ENCODE measurements around the gene ACSS3.
"Not testable (repeated sequence)": the region's sequence is repeated elsewhere in the genome, so short reads cannot be mapped to it uniquely, and the experiment has no call there.

Gene ACSS3

GRCh38 chr12:81077686-81078441 lies at the start of gene ACSS3:
TSS of gene ACSS3 (plus strand) at chr12:81078079. CDS start at chr12:81078121, 42 bp downstream.
- no peaks in the 10 kb centered on the region for H3K27me3 ChIP-seq (ENCODE audit: insufficient read depth, low read length)
- no peaks in the 10 kb centered on the region for H3K36me3 ChIP-seq (ENCODE audit: insufficient read depth, low read length)
- no peaks in the 10 kb centered on the region for H3K79me2 ChIP-seq (ENCODE audit: control insufficient read depth, insufficient read depth, low read length, unreplicated experiment)
- H2AFZ ChIP-seq (ENCODE audit: low read length, unreplicated experiment), result peak within 1 kb of the TSS; percentile 99
- H3K4me1 ChIP-seq (ENCODE audit: control insufficient read depth, insufficient read depth, low read length, unreplicated experiment), result peaks cover 4% of the 10 kb centered on the region
- no peak within 1 kb of the TSS for H3K27ac ChIP-seq (ENCODE audit: low read depth, low read length)
- H3K4me3 ChIP-seq (ENCODE audit: low read depth, low read length), result peak within 1 kb of the TSS; percentile 88

DNA sequence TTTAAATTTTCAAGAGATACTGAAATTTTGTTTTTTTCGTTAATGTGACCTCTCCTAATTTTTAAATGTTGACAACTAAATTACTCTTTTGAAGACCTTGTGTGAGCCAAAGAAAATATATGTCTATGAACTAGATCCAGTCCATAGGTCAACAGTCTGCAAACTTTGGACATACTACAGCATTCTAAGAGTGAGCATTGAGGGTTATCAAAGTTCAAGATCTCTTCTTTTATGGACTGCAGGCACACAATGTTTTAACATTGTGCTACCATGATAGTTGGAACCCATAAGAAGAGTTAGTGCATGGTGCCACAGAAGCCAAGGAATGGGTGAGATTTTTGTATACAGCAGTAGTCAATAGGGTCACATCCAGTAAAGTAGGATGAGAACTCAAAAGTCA lies 43.0 kb upstream of the ACSS3 start:
- Histone ChIP-seq H3K79me2 (ENCODE audit: control insufficient read depth, insufficient read depth, low read length, unreplicated experiment) (no peaks in the 10 kb centered on the region), H3K4me3 (ENCODE audit: low read depth, low read length) (no peak overlapping the region), H3K27ac (ENCODE audit: low read depth, low read length) (no peak overlapping the region), H3K27me3 (ENCODE audit: insufficient read depth, low read length) (no peaks in the 10 kb centered on the region), H3K4me1 (ENCODE audit: control insufficient read depth, insufficient read depth, low read length, unreplicated experiment) (no peaks in the 10 kb centered on the region), H2AFZ (ENCODE audit: low read length, unreplicated experiment) (no peak overlapping the region), H3K36me3 (ENCODE audit: insufficient read depth, low read length) (no peaks in the 10 kb centered on the region)

DNA sequence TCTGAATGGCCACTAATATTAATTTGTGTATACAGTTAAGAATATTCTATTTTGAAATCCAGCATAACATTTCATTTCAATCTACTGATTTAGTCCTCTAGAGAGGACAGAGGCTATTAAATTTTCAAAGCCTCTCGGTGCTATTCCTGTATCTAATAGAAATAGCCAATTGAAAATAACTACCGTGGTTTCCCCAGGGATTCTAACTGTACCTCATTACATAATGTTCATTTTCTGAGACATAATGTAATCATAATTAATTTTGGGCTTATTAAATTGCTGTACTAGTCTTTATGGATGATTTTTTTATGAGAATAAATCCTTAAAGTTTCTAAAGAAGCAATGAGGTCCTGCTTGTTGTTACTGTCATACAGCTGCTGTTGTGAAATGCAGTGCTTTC lies 38.6 kb upstream of the ACSS3 start:
- Histone ChIP-seq H3K79me2 (ENCODE audit: control insufficient read depth, insufficient read depth, low read length, unreplicated experiment) (no peaks in the 10 kb centered on the region), H3K4me3 (ENCODE audit: low read depth, low read length) (no peak overlapping the region), H3K27me3 (ENCODE audit: insufficient read depth, low read length) (no peaks in the 10 kb centered on the region), H3K36me3 (ENCODE audit: insufficient read depth, low read length) (no peaks in the 10 kb centered on the region), H3K4me1 (ENCODE audit: control insufficient read depth, insufficient read depth, low read length, unreplicated experiment) (no peaks in the 10 kb centered on the region), H3K27ac (ENCODE audit: low read depth, low read length) (no peak overlapping the region), H2AFZ (ENCODE audit: low read length, unreplicated experiment) (no peak overlapping the region)

DNA sequence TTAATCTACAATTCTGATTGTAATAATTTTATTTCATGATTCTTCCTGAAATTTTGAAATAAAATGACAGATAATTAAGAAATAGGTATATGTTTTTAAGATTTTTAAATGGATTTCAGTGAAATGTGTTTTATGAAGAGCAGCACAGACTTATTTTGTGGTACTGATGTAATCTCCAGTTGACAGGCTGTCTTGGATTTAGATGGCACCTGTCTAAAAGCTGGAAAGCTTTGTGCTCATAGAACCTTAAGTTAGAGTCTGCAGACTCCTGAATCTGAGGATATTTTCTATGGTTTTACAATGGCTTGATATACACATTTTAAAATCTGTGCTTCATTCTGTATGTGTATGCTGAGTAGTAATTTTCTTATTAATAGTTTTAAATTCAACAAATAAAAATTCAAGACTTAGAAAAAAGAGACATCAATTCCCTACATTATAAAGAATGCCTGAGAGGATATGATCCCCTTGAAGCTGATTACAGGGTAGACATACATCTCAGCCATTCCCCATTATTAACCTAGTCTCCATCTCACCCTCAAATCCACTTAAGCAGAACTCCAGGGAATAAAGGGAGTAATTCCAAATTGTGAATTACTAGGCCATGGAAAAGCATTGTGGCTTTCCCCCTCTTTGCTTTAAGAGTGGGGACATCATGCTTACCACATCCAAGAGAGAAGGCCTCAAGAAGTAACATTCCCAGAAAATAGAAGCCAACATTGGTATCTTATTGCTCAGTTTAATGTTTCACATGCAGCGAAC lies 33.7 kb upstream of the ACSS3 start:
- no peak overlapping the region for H2AFZ ChIP-seq (ENCODE audit: low read length, unreplicated experiment)
- no peaks in the 10 kb centered on the region for H3K4me1 ChIP-seq (ENCODE audit: control insufficient read depth, insufficient read depth, low read length, unreplicated experiment)
- H3K27ac ChIP-seq (ENCODE audit: low read depth, low read length), result no peak overlapping the region
- no peaks in the 10 kb centered on the region for H3K79me2 ChIP-seq (ENCODE audit: control insufficient read depth, insufficient read depth, low read length, unreplicated experiment)
- no peaks in the 10 kb centered on the region for H3K36me3 ChIP-seq (ENCODE audit: insufficient read depth, low read length)
- no peaks in the 10 kb centered on the region for H3K27me3 ChIP-seq (ENCODE audit: insufficient read depth, low read length)
- H3K4me3 ChIP-seq (ENCODE audit: low read depth, low read length), result no peak overlapping the region

DNA sequence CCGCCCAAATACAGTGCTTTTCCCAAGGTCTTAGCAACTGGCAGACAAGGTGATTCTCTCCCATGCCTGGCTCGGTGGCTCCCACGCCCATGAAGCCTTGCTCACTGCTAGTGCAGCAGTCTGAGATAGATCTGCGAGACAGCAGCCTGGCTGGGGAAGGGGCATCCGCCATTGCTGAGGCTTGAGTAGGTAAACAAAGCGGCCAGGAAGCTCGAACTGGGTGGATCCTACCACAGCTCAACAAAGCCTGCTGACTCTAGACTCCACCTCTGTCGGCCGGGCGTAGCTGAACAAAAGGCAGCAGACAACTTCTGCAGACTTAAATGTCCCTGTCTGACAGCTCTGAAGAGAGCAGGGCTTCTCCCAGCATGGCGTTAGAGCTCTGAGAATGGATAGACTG lies 12.9 kb upstream of the ACSS3 start:
- not testable (repeated sequence) for H2AFZ ChIP-seq (ENCODE audit: low read length, unreplicated experiment); H3K4me3 ChIP-seq (ENCODE audit: low read depth, low read length); H3K27me3 ChIP-seq (ENCODE audit: insufficient read depth, low read length); H3K36me3 ChIP-seq (ENCODE audit: insufficient read depth, low read length); H3K79me2 ChIP-seq (ENCODE audit: control insufficient read depth, insufficient read depth, low read length, unreplicated experiment); H3K27ac ChIP-seq (ENCODE audit: low read depth, low read length); H3K4me1 ChIP-seq (ENCODE audit: control insufficient read depth, insufficient read depth, low read length, unreplicated experiment)

- Histone ChIP-seq H3K36me3 (ENCODE audit: insufficient read depth, low read length) (no peaks in the 10 kb centered on the region), H2AFZ (ENCODE audit: low read length, unreplicated experiment) (no peak overlapping the region), H3K4me1 (ENCODE audit: control insufficient read depth, insufficient read depth, low read length, unreplicated experiment) (no peaks in the 10 kb centered on the region), H3K27me3 (ENCODE audit: insufficient read depth, low read length) (no peaks in the 10 kb centered on the region), H3K4me3 (ENCODE audit: low read depth, low read length) (no peak overlapping the region), H3K79me2 (ENCODE audit: control insufficient read depth, insufficient read depth, low read length, unreplicated experiment) (no peaks in the 10 kb centered on the region), H3K27ac (ENCODE audit: low read depth, low read length) (no peak overlapping the region)
These were observed 7.0 kb upstream of the ACSS3 start for GRCh38 chr12:81070846-81071245.

DNA sequence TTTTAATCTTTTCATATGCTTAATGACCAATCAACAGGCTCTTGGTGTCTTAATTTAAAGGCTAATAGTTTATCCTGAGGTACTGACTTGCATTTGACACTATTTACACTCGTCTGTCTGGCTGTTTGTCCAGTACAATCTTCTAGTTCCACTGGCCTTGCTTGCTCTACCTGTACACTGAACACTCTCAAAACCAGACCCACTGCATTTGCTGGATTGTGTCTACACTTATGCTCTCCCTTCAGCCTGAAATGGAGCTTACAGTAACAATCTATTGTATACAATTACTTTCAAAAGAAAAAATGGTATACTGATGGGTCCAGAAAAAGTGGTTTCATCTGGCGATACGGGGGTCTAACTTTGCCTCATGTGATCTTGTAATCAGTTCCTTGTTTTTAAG lies 2.3 kb upstream of the ACSS3 start:
- Histone ChIP-seq H3K36me3 (ENCODE audit: insufficient read depth, low read length) (no peaks in the 10 kb centered on the region), H3K4me1 (ENCODE audit: control insufficient read depth, insufficient read depth, low read length, unreplicated experiment) (peaks cover 4% of the 10 kb centered on the region), H3K4me3 (ENCODE audit: low read depth, low read length) (no peak overlapping the region), H3K79me2 (ENCODE audit: control insufficient read depth, insufficient read depth, low read length, unreplicated experiment) (no peaks in the 10 kb centered on the region), H3K27me3 (ENCODE audit: insufficient read depth, low read length) (no peaks in the 10 kb centered on the region), H2AFZ (ENCODE audit: low read length, unreplicated experiment) (no peak overlapping the region), H3K27ac (ENCODE audit: low read depth, low read length) (no peak overlapping the region)

- Histone ChIP-seq H3K36me3 (ENCODE audit: insufficient read depth, low read length) (no peaks in the 10 kb centered on the region), H3K27me3 (ENCODE audit: insufficient read depth, low read length) (no peaks in the 10 kb centered on the region), H3K79me2 (ENCODE audit: control insufficient read depth, insufficient read depth, low read length, unreplicated experiment) (no peaks in the 10 kb centered on the region), H2AFZ (ENCODE audit: low read length, unreplicated experiment) (peak overlapping the region; percentile 99), H3K4me1 (ENCODE audit: control insufficient read depth, insufficient read depth, low read length, unreplicated experiment) (peaks cover 4% of the 10 kb centered on the region), H3K4me3 (ENCODE audit: low read depth, low read length) (peak overlapping the region; percentile 88), H3K27ac (ENCODE audit: low read depth, low read length) (no peak overlapping the region)
These were observed 572 bp upstream of the ACSS3 start for GRCh38 chr12:81077329-81077685.

DNA sequence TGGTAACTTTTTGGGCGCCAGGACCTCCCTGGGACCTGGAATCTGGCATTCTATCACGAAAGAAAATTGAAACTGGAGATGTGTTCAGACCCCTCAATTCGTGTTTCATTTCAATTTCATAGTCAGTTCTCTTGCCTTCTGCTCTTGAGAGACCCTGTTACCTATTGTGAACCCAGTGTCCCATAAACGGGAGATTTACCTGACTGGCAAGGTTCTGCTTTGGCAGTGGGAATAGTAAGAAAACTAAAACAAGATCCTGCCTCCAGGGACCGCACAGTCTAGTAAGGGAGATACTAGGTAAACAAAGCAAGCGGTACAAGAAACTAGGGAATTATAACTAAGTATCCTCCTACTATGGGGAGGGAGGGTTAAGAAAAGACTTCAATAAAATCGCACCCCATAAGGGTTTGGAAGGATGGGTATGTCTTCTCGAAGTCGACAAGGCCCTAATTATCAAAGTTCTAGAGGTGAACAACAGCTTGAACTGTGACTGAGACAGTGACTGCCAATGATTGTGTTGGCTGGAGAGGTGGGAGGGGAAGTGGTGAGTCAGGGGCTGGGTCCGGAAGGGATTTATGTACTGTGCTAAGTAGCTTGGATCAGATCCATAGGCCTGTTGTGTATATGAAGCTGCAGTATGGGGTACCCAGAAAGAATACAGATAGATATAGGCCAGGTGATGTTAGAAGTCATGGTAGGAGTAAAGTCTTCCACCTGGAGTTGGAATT lies 754 bp downstream of the ACSS3 start:
- no peak overlapping the region for H3K27ac ChIP-seq (ENCODE audit: low read depth, low read length)
- peak overlapping the region; percentile 99 for H2AFZ ChIP-seq (ENCODE audit: low read length, unreplicated experiment)
- H3K79me2 ChIP-seq (ENCODE audit: control insufficient read depth, insufficient read depth, low read length, unreplicated experiment), result no peaks in the 10 kb centered on the region
- peak overlapping the region; percentile 88 for H3K4me3 ChIP-seq (ENCODE audit: low read depth, low read length)
- peaks cover 4% of the 10 kb centered on the region for H3K4me1 ChIP-seq (ENCODE audit: control insufficient read depth, insufficient read depth, low read length, unreplicated experiment)
- no peaks in the 10 kb centered on the region for H3K27me3 ChIP-seq (ENCODE audit: insufficient read depth, low read length)
- H3K36me3 ChIP-seq (ENCODE audit: insufficient read depth, low read length), result no peaks in the 10 kb centered on the region

DNA sequence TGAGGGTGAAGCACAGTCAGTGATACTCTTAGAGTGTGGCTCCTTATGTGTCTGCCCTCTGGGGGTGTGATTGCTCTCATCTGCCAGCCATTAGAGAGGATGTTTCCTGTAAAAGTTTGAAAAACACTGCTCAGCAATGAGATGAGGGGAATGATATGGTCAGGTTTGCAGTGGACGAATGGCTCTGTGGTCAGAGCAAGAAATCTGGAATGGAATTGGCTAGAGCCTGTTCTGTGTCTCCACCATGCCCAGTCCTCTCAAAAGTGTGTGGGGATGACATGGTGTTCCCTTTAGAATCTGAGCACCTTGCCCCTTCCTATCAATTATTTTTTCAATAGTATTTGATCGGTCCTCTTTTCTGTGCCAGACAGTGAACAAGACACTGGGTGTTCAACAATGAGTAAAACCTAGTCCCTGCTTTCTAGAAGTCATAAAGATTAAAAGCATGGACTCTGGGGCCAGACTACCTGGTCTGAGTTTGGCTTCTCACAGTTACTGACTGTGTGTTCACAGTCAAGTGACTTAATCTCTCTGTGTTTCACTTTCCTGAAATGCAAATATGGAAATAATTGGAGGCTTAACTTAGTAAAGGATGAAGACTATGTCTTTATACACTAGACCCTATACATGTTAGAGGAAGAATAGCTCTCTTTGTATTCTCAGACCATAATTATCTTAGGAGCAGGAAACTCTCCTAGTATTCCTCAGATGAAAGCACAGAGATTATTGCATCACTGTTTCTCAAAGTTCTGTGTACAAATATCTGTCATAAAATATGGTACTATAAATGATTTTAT lies 1.6 kb downstream of the ACSS3 start:
- H3K4me3 ChIP-seq (ENCODE audit: low read depth, low read length), result peak overlapping the region; percentile 88
- H3K27ac ChIP-seq (ENCODE audit: low read depth, low read length), result no peak overlapping the region
- no peak overlapping the region for H2AFZ ChIP-seq (ENCODE audit: low read length, unreplicated experiment)
- H3K4me1 ChIP-seq (ENCODE audit: control insufficient read depth, insufficient read depth, low read length, unreplicated experiment), result peaks cover 4% of the 10 kb centered on the region
- H3K36me3 ChIP-seq (ENCODE audit: insufficient read depth, low read length), result no peaks in the 10 kb centered on the region
- H3K27me3 ChIP-seq (ENCODE audit: insufficient read depth, low read length), result no peaks in the 10 kb centered on the region
- no peaks in the 10 kb centered on the region for H3K79me2 ChIP-seq (ENCODE audit: control insufficient read depth, insufficient read depth, low read length, unreplicated experiment)
